Measurements from ENCODE around the gene PPP1R14D.

GRCh38 chr15:40826423-40827075, 2.0 kb downstream of the PPP1R14D start:
- TF ChIP-seq SIN3A (IDR thresholded peaks at IDR 0.05; ENCODE audit: low read depth) (no peak), CTCF (IDR thresholded peaks at IDR 0.05 in 2 of 3, conservative IDR thresholded peaks at IDR 0.05 in 1 of 3; ENCODE audit: borderline replicate concordance in 1 of 3, insufficient read depth in 1 of 3, low read depth in 2 of 3, low read length in 2 of 3) (no peak)

Data from HCT116 (cell line).